Stimulated activated CD4-positive, alpha-beta T cell treated with anti-CD3 and anti-CD28 coated beads, Interleukin-4, amount 100 ng/mL, for 1 hour (primary cell): ENCODE data around the gene SORCS1.

Experiments
- DNase-seq: peaks from one replicate; pipeline ENCODE4 v3.0.0-alpha.2; 2020

SORCS1 gene

DNA sequence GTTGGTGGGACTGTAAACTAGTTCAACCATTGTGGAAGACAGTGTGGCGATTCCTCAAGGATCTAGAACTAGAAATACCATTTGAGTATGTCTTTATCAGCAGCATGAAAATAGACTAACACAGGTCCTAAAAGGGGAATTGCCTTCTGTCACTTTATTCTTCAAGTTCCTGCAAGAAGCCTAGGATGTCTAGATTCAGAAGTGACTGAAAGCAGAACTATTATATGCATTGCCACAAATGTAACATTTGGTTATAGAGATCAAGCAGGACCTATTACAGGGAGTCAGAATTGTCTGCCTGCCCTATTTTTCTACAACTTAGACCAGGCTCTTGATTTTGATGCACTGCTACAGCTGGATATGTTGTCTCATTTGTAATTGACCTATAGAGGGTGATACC is 364.7 kb downstream of the SORCS1 start:
- no peak for DNase-seq

DNA sequence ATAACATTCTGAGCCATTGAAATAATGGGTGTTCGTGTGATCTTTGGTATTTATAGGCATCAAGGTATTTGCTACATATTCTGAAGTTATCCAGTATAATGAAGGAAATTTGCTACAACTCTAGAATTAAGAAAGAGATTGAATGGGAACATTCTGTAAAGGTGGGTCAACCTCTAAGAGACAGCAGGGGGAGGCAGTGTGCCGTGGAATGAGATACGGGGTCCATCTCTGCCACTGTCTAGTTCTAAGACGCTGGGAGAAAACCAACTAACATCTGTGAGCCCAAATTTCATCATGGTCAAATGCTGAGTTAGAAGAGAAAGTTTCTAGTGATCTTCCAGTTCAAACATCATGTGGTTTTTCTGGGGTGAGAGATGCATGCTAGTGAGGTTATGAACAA is 368.9 kb downstream of the SORCS1 start:
- DNase-seq, result no peak

DNA sequence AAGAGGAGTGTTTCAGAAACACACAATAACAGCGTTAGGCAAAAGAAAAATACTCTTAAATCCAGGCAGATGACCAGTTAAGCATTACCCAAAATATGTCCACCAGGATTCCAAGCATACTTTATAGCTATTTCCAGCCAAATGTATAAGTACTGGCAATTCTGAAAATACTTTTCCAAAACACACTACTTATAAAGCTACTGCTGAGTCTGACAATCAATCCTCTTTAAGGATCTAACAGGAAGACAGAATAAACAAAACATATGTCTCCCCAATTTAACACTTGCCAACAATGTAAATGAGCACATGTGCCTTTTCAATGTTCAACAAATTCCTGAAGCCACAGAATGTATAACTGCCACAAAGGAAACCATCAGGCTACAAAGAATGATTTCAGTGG is 370.9 kb downstream of the SORCS1 start:
- no peak for DNase-seq

DNA sequence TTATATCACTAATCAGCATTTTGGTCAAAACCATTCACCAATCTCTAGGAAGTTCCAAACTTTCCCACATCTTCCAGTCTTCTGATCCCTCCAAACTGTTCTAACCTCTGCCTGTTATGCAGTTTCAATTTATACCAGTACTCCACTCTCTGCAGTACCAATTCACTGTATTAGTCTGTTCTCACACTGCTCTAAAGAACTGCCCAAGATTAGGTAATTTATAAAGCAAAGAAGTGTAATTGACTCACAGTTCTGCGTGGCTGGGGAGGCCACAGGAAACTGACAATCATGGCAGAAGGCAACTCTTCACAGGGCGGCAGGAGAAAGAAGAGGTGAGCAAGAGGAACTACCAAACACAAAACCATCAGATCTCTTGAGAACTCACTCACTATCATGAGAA is 374.9 kb downstream of the SORCS1 start:
- DNase-seq, result no peak

DNA sequence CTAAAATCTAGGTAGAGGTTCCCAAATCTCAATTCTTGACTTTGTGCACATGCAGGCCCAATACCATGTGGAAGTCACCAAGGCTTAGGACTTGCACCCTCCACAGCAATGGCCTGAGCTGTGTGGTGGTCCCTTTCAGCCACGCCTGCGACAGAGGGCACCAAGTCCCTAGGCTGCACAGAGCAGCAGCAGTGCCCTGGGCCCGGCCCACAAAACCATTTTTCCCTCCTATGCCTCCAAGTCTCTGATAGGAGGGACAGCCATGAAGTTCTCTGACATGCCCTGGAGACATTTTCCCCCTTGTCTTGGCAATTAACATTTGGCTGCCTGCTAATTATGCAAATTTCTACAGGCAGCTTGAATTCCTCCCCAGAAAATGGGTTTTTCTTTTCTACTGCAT is 375.5 kb downstream of the SORCS1 start:
- no peak for DNase-seq

DNA sequence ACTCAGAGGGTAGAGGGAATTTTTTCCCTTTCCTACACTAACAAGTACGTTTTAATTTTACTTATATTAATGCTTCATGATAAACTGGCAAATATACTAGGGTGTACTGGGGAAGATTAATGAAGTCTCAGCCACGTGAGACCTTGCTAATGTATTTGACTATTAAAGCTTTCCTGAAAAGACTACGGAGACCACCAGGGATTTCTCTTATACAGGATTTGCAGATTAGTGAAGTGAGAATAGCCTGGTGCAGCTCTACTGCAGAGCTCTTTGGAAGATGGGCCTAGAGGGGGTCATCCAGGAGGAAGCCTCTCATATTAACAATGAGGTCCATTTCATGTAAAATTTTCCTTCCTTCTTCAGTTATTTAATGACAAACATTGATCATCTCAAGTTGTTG is 379.0 kb downstream of the SORCS1 start:
- no peak for DNase-seq

DNA sequence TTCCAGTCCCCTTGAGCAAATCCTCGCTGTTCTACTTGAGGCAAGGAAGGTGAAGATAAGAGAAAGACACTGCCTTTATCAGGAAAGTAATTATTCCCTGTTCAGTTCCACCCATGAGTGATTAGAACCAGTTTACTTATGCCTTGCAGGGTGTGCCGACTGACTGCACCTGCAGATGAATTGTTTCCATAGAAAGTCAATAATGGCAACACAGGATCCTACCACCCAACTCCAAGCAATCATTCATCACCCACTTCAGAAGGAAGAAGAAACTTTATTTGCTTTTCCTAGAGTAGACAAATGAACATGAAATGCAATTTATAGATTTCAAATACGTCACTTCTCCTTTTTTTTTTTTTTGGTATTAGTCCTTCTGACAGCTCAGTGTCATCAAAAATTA is 383.9 kb downstream of the SORCS1 start:
- DNase-seq, result no peak

DNA sequence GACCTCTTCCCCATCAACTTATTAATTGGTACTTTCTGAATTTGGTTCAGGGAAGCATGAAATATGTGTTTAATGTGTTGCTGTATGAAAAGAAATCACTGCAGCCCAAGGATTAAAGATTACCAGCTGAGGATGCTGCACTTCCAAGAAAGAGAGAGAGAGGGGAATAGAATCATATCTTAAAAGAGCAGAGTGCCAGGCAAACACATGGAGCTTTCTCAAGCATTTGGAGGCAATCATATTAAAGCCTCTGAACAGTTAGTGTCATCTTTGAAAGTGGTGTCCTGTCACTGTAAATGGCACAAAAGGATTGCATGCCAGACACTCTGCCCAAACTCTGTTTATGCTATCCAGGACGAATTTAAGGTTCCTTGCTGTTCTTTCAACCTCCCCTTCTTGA is 386.7 kb downstream of the SORCS1 start:
- no peak for DNase-seq

DNA sequence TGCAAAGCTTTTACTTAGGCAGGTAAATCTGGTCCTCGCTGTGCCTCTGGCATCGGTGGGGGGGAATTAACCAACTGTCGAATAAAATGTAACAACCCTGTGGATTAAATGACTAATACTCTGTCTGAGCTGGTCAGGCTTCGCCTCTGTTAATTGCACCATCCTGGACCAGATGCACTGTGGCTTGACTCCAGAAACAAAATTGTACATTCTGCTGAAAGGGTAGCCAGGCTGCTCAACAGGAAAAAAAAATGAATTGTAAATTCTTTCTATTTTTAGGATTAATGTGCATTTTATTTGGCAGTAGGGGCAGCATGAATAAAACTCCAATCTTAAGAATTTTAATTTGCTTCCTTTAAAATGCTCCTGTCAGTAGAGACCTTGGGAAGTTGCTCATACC is 389.4 kb downstream of the SORCS1 start:
- DNase-seq, result no peak

DNA sequence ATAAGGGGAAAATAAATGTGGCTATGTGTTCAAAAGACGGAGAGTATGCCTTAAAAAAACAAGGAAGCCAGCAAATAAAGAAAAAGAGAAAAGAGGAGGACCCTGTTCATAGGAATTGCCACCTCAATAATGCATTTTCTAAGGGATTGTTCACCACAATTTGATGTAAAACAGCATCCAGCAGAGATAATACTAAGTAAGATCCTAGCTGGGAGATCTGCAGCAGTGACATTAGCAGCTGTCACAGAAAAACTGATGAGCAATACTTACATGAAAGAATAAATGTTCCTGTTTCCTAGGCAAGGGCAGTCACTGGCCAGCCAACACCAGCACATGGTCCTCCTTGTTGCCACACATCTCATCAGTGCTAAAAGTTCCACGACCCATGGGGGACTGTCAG is 391.5 kb downstream of the SORCS1 start:
- no peak for DNase-seq

DNA sequence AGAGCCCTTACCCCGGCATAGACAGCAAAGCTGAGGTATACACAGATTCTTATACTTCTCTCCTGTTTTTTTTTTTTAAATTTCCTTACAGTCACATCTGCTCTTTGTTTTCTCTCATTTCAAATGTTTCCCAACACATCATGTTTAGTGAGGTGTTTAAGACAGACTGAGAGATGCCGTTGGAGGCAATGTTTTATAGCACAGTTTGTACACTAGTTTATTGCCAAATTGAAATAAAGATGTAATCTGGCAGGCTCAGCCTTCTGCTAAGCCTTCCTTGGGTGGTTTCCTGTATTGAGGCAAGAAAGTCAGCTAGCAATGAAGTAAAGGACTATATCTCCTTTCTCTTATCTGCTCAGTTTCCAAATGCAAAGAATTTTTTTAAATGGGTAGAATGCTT is 393.4 kb downstream of the SORCS1 start:
- no peak for DNase-seq

DNA sequence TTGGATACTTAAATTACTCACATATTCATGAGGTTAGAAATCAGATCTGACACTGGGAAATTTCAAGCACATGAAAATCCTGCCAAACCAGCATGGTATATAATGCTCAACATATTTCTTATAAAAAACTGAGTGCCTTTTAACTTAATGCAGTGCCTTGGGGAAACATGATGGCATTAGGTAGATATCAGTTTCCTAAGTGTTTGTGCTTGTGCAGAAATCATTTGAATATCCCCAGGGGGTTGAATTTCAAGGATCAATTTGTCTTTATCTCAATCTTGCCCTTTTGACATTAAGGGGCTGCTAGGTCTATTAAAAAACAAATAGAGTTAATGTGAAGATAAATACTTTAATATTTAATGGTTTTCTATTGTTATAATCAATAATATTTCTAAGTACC is 396.3 kb downstream of the SORCS1 start:
- DNase-seq, result no peak

DNA sequence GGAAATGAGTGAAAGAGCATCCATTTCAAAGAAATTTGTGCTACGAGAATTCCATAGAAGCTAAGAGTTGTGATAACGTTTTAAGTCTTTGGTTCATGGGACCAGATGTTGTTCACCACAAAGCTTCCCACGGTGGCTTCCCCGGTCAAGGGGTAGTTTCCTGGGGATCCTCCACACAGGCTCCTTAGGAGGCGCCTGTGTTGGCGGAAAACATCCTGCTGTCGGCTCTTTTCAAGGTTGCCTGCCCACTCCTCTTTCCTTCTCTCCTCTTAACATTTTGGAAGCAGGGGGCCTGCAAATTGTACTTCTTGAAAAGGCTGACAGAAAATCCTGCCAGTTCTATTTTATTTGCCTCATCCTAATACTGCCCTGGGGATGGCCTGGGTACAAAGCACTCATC is 398.6 kb downstream of the SORCS1 start:
- DNase-seq, result no peak

DNA sequence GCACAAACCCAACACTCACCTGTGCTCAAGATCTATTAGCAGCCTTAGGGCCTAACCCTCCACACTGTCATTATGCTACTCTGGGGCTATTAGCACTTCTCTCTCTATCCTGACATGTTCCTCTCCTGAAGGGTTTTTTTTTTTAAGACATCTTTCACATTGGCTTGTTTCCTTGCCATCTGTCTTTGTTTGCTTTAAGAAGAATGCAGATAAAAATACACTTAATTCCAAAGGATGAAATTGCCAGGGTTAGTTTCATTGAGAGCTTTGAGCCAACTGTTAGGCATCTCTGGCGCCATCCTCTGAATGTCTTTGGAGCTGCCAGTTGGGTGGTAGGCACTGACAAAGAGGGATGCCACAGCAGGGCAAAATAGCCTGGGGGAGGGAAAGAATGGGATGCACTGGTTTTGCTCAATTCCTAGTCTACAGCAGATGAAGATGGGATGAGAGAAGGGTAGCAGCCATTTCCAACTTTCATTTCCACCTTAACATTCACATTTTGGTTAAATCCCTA is 399.2 kb downstream of the SORCS1 start:
- DNase-seq, result no peak

DNA sequence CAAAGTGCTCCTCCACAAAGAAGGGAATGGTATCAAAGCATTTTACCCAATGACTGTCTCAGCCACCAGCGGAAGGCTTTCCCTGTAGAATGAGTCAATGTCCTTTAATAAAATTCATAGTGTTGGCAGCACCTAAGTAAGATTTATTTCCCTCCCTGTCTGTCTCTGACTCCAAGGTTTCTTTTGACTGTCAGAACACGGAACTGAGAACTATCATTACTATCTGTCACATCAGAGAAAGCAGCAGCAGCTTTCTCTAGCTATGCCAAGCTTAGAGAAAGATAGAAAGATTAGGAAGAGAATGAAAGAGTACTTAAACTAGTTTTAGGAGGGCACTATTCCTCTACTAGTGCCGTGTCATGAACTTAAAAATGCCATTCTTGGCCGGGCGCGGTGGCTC is 400.1 kb downstream of the SORCS1 start:
- no peak for DNase-seq

DNA sequence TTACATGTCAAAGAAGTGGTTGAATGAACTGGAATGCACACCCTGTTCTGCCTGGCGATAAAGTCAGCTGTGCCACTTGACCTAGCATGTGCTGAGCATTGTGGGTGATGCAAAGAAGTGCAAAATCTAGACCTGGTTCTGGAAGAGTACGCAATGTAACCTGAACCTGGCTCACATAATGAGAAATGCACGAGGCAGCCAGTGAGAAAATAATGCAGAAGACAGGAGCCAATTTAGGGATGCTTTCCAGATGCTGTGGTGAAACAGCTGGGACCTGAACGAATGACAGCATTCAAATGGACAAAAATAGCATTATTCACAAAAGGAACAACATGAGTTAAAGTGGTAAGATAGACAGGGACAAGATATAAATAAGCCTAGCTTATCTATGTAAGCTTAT is 402.6 kb downstream of the SORCS1 start:
- DNase-seq, result no peak

DNA sequence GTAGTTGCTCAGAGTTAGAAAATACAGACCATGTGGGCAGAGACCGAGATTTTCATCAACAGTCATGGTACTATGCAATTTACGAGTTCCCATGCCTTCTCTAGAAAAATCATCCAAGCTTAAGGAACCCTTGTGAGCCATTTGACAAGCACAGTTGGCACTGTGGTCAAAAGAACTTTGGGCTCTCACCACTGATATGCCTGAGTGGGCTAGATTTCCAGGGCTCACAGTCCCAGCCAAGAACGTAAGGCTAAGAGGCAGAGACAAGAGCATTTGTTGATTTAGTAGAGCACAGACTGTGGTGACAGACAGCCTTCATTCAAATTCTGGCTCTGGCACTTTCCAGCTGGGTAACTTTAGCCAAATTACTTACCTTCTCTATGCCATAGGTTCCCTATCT is 407.0 kb downstream of the SORCS1 start:
- DNase-seq, result no peak

DNA sequence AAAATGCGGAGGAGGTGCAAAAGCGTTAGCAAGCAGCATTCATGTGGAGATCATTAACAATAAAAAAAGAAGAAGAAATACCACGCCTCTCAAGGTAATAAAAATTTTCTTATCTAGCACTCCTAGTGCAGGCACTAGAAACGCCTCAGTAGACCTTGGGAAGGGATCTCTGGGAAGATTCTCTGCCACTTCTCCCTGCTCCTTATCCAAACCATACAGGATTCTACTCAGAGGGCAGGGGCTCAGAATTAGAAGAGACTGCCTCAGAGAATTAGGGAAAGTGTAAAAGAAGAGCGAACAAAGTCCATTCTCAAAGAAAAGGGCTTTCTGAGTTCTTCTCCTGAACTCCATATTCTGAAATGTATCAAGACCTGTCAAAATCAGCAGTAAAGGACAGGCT is 413.4 kb downstream of the SORCS1 start:
- DNase-seq, result no peak

DNA sequence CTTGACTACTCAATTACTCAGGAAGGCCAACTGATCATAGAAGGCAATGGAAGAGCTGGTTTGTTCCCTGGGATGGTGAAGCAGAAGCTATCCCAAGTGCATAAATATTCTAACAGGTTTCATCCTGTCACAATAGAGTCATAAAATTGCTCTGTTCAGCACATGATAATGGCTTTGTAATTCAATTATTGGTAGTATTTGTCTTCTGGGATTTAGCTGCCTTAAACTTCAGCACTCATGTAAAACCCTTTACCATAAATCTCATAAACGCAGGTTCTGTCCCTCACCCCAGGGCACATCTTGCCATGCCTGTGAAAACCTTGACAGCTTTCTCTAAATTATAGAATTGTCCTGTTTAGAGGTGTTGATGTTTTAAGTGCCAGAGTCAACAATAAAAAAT is 417.6 kb downstream of the SORCS1 start:
- no peak for DNase-seq

DNA sequence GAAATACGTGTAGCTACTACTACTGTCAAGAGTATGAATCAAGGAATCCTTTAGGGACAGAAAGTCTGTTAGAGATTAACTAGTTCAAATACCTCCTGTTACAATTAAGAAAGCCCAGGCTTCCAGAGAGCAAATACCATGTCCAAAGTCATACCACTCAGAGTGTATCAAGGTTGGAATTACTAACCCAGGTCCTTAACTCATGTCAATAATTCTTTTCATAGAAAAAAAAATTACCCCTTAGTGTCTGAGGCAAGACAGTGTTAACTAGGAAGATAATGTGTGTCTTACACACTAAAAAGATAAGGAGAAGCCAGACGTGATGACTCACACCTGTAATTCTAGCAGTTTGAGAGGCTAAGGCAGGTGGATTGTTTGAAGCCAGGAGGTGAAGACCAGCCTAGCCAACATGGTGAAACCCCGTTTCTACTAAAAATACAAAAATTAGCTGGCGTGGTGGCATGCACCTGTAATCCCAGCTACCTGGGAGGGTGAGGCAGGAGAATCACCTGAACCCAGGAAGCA is 423.4 kb downstream of the SORCS1 start:
- DNase-seq, result no peak

DNA sequence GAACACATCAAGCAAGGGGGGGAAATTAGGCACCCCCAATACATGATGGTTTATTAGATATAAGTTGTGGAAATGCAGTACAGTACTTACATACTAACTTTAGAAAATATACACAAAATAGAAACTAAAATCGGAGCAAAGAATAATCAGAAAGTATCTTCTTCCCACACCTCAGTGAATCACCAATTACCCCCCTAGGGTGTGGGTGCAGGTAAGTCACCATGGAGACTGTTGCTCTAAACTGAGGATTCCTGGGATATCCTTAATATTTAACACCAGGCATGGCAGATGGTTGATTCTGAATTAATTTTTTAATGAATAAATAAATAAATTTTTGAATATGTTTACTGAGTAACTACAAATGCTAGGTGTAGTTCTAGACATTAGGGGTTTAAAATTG is 424.4 kb downstream of the SORCS1 start:
- DNase-seq, result no peak

DNA sequence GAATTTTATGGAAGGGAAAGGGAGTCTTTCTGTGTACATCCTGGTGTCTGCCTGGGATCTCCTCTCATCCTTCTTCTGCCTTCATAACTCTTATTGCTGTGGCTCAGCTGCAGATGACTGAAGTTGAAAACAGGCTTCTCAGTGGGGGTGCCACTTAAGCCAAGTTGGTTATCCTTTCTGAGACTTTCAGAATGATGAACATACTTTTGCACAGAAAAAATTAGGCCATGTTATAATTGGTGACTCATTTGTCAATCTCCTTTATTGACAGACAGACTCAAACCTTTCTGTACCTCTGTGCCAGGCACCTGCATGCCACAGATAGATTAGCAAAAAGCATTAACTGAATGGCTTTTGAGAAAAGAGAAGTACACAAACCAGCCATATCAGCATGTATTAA is 430.3 kb downstream of the SORCS1 start:
- no peak for DNase-seq

DNA sequence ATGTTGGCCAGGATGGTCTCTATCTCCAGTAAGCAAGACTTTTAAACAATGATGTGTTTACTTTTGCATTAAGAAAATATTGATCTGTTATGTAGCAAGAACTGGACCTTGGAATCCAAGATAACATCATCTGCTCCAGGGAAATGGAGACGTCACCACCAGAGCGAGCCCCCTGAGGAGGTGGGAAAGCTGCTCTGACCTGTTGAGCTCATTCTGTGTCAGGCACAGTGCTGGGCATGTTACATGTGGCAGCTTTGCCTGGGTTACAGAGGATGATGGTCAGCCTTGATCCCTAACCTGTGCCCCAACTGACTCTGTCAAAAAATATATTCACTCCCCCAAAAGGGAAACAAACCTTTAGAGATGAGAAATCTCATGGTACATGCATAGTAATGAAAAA is 436.3 kb downstream of the SORCS1 start:
- no peak for DNase-seq

DNA sequence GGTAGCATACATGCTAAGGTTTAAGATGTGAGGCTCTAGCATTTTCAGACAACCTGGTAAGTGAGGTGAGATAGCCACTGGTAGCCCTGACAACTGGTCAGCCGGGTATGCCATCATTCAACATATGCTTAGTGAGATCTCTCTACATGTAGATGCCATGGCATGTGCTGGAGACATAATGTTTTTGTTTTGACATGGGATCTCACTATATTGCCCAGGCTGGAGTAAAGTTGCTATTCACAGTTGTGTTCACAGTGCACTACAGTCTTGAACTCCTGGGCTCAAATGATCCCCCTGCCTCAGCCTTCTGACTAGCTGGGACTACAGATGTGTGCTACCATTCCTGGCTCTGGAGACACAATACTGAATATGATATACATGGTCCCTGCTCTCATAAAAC is 437.3 kb downstream of the SORCS1 start:
- DNase-seq, result no peak

DNA sequence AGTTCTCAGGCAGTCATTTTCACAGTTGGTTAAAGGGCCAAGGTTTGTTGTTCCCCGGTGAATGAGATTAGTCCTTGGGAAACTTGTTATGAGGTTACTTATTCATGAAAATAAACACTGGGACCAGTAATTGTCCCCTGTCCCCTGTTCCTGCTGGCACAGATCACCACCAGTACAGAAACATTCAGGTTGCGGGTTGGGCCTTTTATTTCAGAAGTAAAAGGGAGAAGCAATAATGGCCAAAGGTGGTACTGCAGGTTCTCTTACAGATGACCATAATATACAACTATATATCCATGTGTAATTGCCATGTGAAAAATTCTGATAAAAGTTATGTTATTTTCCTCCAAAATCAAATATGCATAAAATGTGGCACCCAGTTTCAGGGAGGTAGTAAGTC is 442.0 kb downstream of the SORCS1 start:
- no peak for DNase-seq

DNA sequence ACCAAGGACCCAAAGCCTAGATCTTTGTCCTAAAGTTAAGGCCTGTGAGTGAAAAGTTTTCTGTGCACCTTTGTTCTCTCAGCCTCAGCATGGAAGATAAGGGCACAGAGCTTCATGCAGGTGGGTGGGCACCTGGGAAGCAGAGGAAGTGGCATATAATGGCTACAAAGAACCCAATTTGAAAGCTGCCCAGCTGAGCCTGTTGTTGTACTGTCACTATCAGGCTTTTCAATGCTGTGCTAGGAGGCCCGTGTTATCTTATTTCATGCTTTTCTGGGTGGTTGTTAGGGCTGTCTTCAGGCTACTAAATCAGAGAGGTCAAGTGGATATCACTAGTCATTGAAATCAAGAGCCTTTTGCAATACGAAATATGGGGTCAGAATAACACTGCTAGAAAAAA is 443.8 kb downstream of the SORCS1 start:
- DNase-seq, result no peak
